Lower leg skin (tissue), 4 donors: ENCODE data around the gene CTPS1. TPM values are rescaled to one million over a fixed set of nuclear protein-coding genes. Genes with fewer than 3 reads are reported as not detected.

Experiments
- DNase-seq, 2 donors: peaks; one replicate each; pipeline ENCODE4 v3.0.0-alpha.2; 2019; ENCODE audit warnings: low spot score in 2 of 2
- H3K4me3 ChIP-seq: fragments of 200-600 bp; sonication (generic); 2 replicates; pipeline ENCODE4 v1.5.1; 2017; ENCODE audit warnings: mild to moderate bottlenecking, low read depth; ENCODE audit not compliant: poor library complexity, severe bottlenecking
- POLR2A ChIP-seq, 2 donors: fragments of 450-650 bp; IDR thresholded peaks; one replicate each; pipeline ENCODE4 v1.6.1; 2016 to 2017; ENCODE audit warnings: antibody characterized with exemption in 2 of 2, mild to moderate bottlenecking in 1 of 2, moderate library complexity in 1 of 2
- WGBS, 2 donors: methylation state at CpG; one replicate each; pipeline ENCODE4 v1.1.5; 2018; 5-methylcytosine and 5-hydroxymethylcytosine counted together
- intact Hi-C: fragments of 100-400 bp; cut with DNase I; formaldehyde crosslinking; loops from one replicate; pipeline ENCODE4 v1.15.0; 2023; ENCODE audit warnings: low total_unique reads
- total RNA-seq, 4 donors: library from RNA; depleted of rRNA; stranded (reverse); fragments of >200 nt; gene quantifications; one replicate each; pipeline ENCODE4 v1.1.0, GENCODE V29; 2016
- TF ChIP-seq, protein P1 (sequence below), 3 donors: fragments of 450-650 bp; IDR thresholded peaks; one replicate each; pipeline ENCODE4 v1.5.1; 2016; ENCODE audit warnings: antibody characterized with exemption in 3 of 3, mild to moderate bottlenecking in 3 of 3, moderate library complexity in 2 of 3

Gene CTPS1
- total RNA-seq, 4 donors from 2014 or later: 7.7 to 23.3 (median 8.9) TPM

DNA sequence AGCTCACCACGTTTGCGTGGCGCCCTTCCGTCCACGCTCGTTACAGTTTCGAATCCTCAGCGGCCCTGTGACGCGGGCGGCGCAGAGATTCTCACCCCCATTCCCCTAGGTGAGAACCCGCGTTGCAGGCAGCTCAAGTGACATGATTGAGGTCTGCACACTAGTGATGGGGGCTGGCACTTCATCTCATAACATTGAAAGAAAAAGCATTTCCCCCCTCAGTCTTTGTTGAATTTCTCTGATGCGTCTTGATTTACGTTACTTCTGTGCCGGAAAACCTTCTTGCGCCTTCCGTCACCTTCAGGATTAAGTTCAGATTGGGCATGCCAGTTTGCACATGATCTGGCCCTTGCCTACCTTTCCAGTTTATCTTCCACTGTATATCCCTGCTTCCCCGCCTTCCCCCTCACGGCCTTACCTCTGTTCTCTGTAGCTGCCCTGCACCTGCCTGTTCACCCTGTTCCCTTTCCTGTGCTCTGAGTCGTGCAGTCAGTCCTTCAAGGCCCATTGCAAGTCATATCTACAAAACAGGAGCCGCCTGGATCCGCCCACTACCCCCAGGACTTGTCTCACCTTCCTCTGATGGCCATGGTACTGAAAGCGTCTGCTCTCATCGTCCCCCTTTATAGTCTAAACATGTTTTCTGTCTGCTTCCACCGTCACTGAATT lies 1.1 kb downstream of the CTPS1 start:
- TF ChIP-seq POLR2A (IDR thresholded peaks at IDR 0.05): no peak
- TF ChIP-seq, protein P1, sequence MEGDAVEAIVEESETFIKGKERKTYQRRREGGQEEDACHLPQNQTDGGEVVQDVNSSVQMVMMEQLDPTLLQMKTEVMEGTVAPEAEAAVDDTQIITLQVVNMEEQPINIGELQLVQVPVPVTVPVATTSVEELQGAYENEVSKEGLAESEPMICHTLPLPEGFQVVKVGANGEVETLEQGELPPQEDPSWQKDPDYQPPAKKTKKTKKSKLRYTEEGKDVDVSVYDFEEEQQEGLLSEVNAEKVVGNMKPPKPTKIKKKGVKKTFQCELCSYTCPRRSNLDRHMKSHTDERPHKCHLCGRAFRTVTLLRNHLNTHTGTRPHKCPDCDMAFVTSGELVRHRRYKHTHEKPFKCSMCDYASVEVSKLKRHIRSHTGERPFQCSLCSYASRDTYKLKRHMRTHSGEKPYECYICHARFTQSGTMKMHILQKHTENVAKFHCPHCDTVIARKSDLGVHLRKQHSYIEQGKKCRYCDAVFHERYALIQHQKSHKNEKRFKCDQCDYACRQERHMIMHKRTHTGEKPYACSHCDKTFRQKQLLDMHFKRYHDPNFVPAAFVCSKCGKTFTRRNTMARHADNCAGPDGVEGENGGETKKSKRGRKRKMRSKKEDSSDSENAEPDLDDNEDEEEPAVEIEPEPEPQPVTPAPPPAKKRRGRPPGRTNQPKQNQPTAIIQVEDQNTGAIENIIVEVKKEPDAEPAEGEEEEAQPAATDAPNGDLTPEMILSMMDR (IDR thresholded peaks at IDR 0.05): no peak
- intact Hi-C loops: no loop called here
- 21 to 22% methylated on average over 26 to 27 of the region's 27 CpGs for WGBS, 2 donors
- DNase-seq: peak in 1 of 2 donors; percentile 85
- peak overlapping the region; percentile 51 for H3K4me3 ChIP-seq

DNA sequence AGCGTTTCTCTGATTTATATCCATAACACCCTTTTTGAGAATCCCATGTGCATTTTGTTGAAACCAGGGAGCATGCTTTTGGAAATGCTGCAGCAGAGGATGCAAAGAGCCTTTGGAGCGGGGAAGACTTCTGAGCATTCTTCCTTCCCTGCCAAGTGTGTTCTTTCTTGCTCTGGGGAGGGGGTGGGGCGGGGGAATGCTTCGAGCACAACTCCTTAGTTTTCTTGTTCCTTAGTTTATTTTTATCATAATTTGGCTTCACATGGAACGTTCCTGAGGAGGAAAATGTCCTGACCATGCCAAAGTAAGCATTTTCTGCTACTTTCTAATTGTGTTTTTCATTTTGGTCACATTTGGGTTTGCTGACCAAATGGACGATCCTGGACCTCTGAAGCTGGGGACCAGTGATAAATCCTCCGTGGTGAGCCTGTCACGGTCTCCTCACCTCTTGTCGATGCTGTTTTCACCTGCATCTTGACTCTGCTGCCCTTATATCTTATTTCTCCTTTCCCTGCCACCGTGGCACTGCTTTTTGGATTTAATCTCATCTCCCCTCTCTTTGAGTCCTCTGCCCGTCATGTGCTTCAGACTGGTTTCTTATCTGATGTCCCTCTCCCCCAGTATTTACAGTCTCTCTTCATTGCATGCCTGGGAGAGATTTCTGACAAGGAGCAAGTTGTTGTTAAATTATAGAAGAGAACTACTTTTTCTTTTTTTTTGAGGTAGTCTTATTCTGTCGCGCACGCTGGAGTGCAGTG lies 2.4 kb downstream of the CTPS1 start:
- intact Hi-C loops: no loop called here
- no peak for DNase-seq
- 68 to 69% methylated on average over 14 of the region's 14 CpGs for WGBS, 2 donors
- TF ChIP-seq, protein P1 (IDR thresholded peaks at IDR 0.05): no peak
- no peak for TF ChIP-seq POLR2A (IDR thresholded peaks at IDR 0.05)
- no peak overlapping the region for H3K4me3 ChIP-seq

DNA sequence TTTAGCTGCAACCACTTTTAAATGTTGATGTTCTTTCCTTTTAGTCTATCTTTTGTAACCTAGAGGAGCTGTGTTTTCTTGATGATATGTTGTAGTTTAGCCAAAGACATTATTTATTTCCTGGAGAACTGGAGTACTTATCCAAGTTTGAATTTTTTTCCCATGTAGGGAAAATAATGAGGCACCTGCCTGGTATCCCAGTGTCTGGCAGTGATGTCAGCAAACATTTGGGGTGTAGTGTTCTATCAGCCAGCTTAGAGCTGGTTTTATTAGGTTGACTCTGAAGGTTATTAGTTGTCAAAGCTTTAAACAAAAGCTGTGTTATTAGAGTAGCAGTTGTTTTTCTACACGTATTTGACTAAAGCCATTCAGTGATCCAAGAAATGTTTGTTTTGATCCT lies 3.2 kb downstream of the CTPS1 start:
- 67 to 74% methylated on average over 1 of the region's 1 CpG for WGBS, 2 donors
- DNase-seq: no peak
- no peak overlapping the region for H3K4me3 ChIP-seq
- TF ChIP-seq, protein P1 (IDR thresholded peaks at IDR 0.05): no peak
- no peak for TF ChIP-seq POLR2A (IDR thresholded peaks at IDR 0.05)
- intact Hi-C loops: no loop called here

DNA sequence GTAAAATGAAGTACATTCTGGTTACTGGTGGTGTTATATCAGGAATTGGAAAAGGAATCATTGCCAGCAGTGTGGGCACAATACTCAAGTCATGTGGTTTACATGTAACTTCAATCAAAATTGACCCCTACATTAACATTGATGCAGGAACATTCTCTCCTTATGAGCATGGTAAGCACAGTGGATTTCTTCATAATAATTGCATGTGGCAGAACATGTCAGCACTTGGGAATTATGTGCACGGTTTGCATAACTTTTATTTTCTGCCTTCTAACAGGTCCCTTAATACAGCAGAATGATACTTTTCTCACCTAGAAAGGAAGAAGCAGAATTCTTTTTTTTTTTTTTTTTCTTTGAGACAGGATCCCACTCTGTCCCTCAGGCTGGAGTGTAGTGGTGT lies 3.8 kb downstream of the CTPS1 start:
- intact Hi-C loops: no loop called here
- TF ChIP-seq POLR2A (IDR thresholded peaks at IDR 0.05): no peak
- TF ChIP-seq, protein P1 (IDR thresholded peaks at IDR 0.05): no peak
- DNase-seq: no peak
- no peak overlapping the region for H3K4me3 ChIP-seq
- WGBS, 2 donors: 61 to 67% methylated on average over 1 of the region's 1 CpG

DNA sequence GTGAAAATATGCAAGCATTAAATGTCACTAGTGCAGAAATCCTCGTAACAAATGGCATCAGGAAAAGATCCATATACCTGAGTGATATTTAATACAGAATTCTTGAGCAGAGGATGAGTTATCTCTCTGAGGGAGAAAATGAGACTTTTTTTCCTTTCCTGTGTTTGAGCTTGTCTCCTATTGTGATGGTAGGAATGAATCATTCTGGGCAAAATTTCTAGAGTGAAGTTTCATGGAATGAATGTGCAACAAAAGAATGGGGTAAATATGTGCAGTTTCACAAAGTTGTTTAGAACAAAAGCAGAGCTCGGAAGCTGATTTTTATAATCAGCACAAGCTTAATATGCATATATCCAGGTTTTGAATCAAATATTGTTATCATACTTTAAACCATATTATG lies 4.6 kb downstream of the CTPS1 start:
- WGBS, 2 donors: 72 to 73% methylated on average over 2 of the region's 2 CpGs
- no peak for DNase-seq
- no peak overlapping the region for H3K4me3 ChIP-seq
- TF ChIP-seq POLR2A (IDR thresholded peaks at IDR 0.05): no peak
- TF ChIP-seq, protein P1 (IDR thresholded peaks at IDR 0.05): no peak
- intact Hi-C loops: no loop called here
